NB4 (cell line): ENCODE data around the gene KCNC2.
A peak's percentile ranks its signal among the peaks of the same experiment; 100 is the strongest.

ENCODE experiments used
- DNase-seq: peaks from one replicate; pipeline ENCODE4 v3.0.0; 2010; ENCODE audit warnings: low read depth
- H3K4me3 ChIP-seq: one replicate; pipeline ENCODE4 v1.5.1; 2011; ENCODE audit warnings: mild to moderate bottlenecking, low read depth, low read length, moderate library complexity
- MAX ChIP-seq: IDR thresholded peaks from 2 replicates; pipeline ENCODE4 v1.6.1; 2011; ENCODE audit warnings: low read depth, low read length
- MYC ChIP-seq: IDR thresholded peaks from 2 replicates; pipeline ENCODE4 v1.6.1; 2011; ENCODE audit warnings: low read depth, low read length
- POLR2A ChIP-seq: IDR thresholded peaks from 2 replicates; pipeline ENCODE4 v1.6.1; 2011; ENCODE audit warnings: mild to moderate bottlenecking; ENCODE audit not compliant: insufficient read length; ENCODE audit errors: extremely low read depth
- TF ChIP-seq, protein P1 (sequence below): IDR thresholded peaks from one replicate; pipeline ENCODE4 v1.5.1; 2012; ENCODE audit warnings: low read depth, low read length

KCNC2 gene

DNA sequence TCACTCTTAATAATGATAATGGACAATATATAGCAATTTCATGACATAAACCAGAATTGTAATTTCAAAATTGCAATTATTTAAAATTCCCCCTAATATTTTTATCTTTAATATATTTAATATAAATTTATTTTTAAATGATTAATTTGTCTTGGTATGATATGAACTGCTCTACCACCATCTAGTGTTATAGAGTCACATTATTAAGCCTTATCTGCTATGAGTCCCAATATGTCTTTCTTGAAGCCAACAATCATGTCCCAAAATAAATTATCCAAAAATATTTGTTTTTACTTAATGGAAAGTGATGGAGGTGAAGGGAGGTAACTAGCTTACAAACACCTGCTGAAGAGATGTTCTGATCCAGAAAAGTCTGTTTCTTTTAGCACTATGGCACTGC, 151.4 kb downstream of the KCNC2 start:
- TF ChIP-seq, protein P1, sequence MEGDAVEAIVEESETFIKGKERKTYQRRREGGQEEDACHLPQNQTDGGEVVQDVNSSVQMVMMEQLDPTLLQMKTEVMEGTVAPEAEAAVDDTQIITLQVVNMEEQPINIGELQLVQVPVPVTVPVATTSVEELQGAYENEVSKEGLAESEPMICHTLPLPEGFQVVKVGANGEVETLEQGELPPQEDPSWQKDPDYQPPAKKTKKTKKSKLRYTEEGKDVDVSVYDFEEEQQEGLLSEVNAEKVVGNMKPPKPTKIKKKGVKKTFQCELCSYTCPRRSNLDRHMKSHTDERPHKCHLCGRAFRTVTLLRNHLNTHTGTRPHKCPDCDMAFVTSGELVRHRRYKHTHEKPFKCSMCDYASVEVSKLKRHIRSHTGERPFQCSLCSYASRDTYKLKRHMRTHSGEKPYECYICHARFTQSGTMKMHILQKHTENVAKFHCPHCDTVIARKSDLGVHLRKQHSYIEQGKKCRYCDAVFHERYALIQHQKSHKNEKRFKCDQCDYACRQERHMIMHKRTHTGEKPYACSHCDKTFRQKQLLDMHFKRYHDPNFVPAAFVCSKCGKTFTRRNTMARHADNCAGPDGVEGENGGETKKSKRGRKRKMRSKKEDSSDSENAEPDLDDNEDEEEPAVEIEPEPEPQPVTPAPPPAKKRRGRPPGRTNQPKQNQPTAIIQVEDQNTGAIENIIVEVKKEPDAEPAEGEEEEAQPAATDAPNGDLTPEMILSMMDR = no peak
- no peak for TF ChIP-seq POLR2A
- TF ChIP-seq MAX = no peak
- TF ChIP-seq MYC = no peak
- H3K4me3 ChIP-seq = no peak overlapping the region
- DNase-seq = no peak

GRCh38 chr12:75048767-75049166, 160.9 kb downstream of the KCNC2 start:
- no peak overlapping the region for H3K4me3 ChIP-seq
- no peak for DNase-seq
- TF ChIP-seq MYC (no peak), POLR2A (no peak), MAX (no peak)
- TF ChIP-seq, protein P1 = no peak

DNA sequence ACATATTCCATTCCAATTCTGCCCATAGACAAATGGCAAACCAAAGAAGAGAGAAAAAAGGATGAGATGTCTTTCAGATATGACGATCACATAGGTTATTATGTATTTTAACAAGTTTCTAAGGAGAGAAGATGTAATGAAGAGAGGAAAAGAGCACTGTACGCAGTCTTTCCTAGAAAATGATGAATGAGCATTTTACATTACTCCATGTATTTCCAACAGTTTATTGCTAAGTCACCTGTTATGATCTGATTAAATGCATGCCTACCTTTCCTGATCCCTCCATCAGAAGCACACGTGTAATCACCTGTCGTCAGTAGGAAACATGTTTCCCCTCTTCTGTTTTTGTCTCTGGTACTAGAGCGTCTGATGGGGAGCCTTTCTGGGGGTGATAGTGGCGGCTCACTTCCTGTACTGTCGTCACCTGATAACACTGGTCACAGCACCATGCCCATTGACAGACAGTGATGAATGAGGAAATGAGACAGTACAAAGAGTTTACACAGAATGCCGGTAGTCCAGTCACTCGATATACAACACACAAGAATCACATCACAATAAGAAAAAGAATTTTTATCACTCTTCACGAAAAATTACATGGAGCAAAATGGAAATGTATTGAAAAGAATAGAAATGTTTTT, 161.6 kb downstream of the KCNC2 start:
- no peak overlapping the region for H3K4me3 ChIP-seq
- peak; percentile 2 for DNase-seq
- TF ChIP-seq, protein P1 = no peak
- TF ChIP-seq POLR2A = no peak

GRCh38 chr12:75042125-75042524, 167.5 kb downstream of the KCNC2 start:
- H3K4me3 ChIP-seq = no peak overlapping the region
- no peak for DNase-seq
- TF ChIP-seq MAX = no peak
- TF ChIP-seq, protein P1 = no peak
- no peak for TF ChIP-seq MYC
- no peak for TF ChIP-seq POLR2A

- no peak overlapping the region for H3K4me3 ChIP-seq
- no peak for DNase-seq
- no peak for TF ChIP-seq POLR2A
- TF ChIP-seq MAX = no peak
- TF ChIP-seq MYC = no peak
- TF ChIP-seq, protein P1 = no peak
Measured at GRCh38 chr12:75041472-75041871, 168.2 kb downstream of the KCNC2 start.

GRCh38 chr12:75020068-75020557, 189.5 kb downstream of the KCNC2 start:
- no peak overlapping the region for H3K4me3 ChIP-seq
- TF ChIP-seq, protein P1 = no peak
- TF ChIP-seq POLR2A (no peak), MYC (no peak), MAX (no peak)
- DNase-seq = peak; percentile 4
